Measurements from ENCODE around the gene GFRA1. TPM values are rescaled to one million over a fixed set of nuclear protein-coding genes. Genes with fewer than 3 reads are reported as not detected.

The GFRA1 gene
- polyA plus RNA-seq, 1 of the 3 experiments (the other 2 are of a cell fraction) = 1.6 TPM

GRCh38 chr10:116260599-116260998, 12.4 kb downstream of the GFRA1 start:
- Histone ChIP-seq H3K9ac (no peak overlapping the region), H3K9me3 (no peaks in the 10 kb centered on the region), H3K79me2 (ENCODE audit: insufficient read depth) (no peaks in the 10 kb centered on the region), H3K4me1 (ENCODE audit: control insufficient read depth in 1 of 2, insufficient read depth in 2 of 2, low read depth in 1 of 2, low read length in 1 of 2) (no peaks in the 10 kb centered on the region; a peak in 1 of 4 replicates), H3K27ac (ENCODE audit: low read depth in 2 of 2, low read length in 1 of 2) (no peak overlapping the region), H4K20me1 (ENCODE audit: insufficient read depth) (no peaks in the 10 kb centered on the region), H3K9me2 (no peaks in the 10 kb centered on the region), H3F3A (replicated peaks; ENCODE audit: insufficient read depth) (no peaks in the 10 kb centered on the region), H3K4me3 (ENCODE audit: low read depth in 2 of 2, low read length in 1 of 2) (no peak overlapping the region), H3K4me2 (no peak overlapping the region), H3K27me3 (ENCODE audit: insufficient read depth) (no peaks in the 10 kb centered on the region), H3K36me3 (replicated peaks in 1 of 2; ENCODE audit: control insufficient read depth in 1 of 2, insufficient read depth in 2 of 2, low read length in 1 of 2) (no peaks in the 10 kb centered on the region), H2AFZ (ENCODE audit: low read depth) (no peak overlapping the region)
- POLR2A ChIA-PET = no interaction called here
- TF ChIP-seq, protein P1, sequence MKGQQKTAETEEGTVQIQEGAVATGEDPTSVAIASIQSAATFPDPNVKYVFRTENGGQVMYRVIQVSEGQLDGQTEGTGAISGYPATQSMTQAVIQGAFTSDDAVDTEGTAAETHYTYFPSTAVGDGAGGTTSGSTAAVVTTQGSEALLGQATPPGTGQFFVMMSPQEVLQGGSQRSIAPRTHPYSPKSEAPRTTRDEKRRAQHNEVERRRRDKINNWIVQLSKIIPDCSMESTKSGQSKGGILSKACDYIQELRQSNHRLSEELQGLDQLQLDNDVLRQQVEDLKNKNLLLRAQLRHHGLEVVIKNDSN (IDR thresholded peaks at IDR 0.05; ENCODE audit: borderline replicate concordance, low read depth) = no peak
- no peak for TF ChIP-seq MXI1 (IDR thresholded peaks at IDR 0.05; ENCODE audit: low read depth, low read length)
- no peak for TF ChIP-seq ELF1 (IDR thresholded peaks at IDR 0.05)
- CTCF ChIA-PET = interaction anchor here (0.9 kb wide), 1 partner anchor 125 kb away, joined by 3 read pairs; no protein-coding TSS in a partner anchor
- DNase-seq = no peak
- 41% methylated on average over 2 of the region's 2 CpGs for WGBS (ENCODE audit: low lambda C conversion rate)

- CTCF ChIA-PET = interaction anchor here (0.7 to 1.1 kb wide), 2 partner anchors 14 to 28 kb away, joined by 3 to 4 read pairs; partner anchors contain the start of gene GFRA1
- no peak overlapping the region for H3K27ac ChIP-seq (ENCODE audit: low read depth in 2 of 2, low read length in 1 of 2)
- H3F3A ChIP-seq (replicated peaks; ENCODE audit: insufficient read depth) = no peaks in the 10 kb centered on the region
- H2AFZ ChIP-seq (ENCODE audit: low read depth) = no peak overlapping the region
- TF ChIP-seq NFIC (IDR thresholded peaks at IDR 0.05; ENCODE audit: borderline replicate concordance) = no peak
- no peak for TF ChIP-seq FOSL2 (IDR thresholded peaks at IDR 0.05; ENCODE audit: borderline replicate concordance, low read depth)
- no peak for TF ChIP-seq RCOR1 (IDR thresholded peaks at IDR 0.05; ENCODE audit: low read length)
- no peak for TF ChIP-seq JUND (IDR thresholded peaks at IDR 0.05)
- no peak for TF ChIP-seq USF2 (IDR thresholded peaks at IDR 0.05; ENCODE audit: borderline replicate concordance, low read depth, low read length)
- TF ChIP-seq CTCF (IDR thresholded peaks at IDR 0.05) = no peak
- TF ChIP-seq SMC3 (IDR thresholded peaks at IDR 0.05; ENCODE audit: low read depth, low read length) = no peak
- no peak for TF ChIP-seq NRF1 (IDR thresholded peaks at IDR 0.05; ENCODE audit: low read depth, low read length)
- TF ChIP-seq SIN3A (IDR thresholded peaks at IDR 0.05; ENCODE audit: borderline replicate concordance, low read depth, low read length) = no peak
- no peaks in the 10 kb centered on the region for H3K36me3 ChIP-seq (replicated peaks in 1 of 2; ENCODE audit: control insufficient read depth in 1 of 2, insufficient read depth in 2 of 2, low read length in 1 of 2)
- no peaks in the 10 kb centered on the region for H3K9me3 ChIP-seq
- 64% methylated on average over 3 of the region's 3 CpGs for WGBS (ENCODE audit: low lambda C conversion rate)
- H3K4me3 ChIP-seq (ENCODE audit: low read depth in 2 of 2, low read length in 1 of 2) = no peak overlapping the region
- no peak overlapping the region for H3K9ac ChIP-seq
- no peaks in the 10 kb centered on the region for H3K9me2 ChIP-seq
- no peaks in the 10 kb centered on the region for H4K20me1 ChIP-seq (ENCODE audit: insufficient read depth)
- POLR2A ChIA-PET = no interaction called here
- no peak overlapping the region for H3K4me2 ChIP-seq
- H3K27me3 ChIP-seq (ENCODE audit: insufficient read depth) = no peaks in the 10 kb centered on the region
- no peaks in the 10 kb centered on the region for H3K79me2 ChIP-seq (ENCODE audit: insufficient read depth)
- no peak for DNase-seq
- H3K4me1 ChIP-seq (ENCODE audit: control insufficient read depth in 1 of 2, insufficient read depth in 2 of 2, low read depth in 1 of 2, low read length in 1 of 2) = no peaks in the 10 kb centered on the region; a peak in 1 of 4 replicates
These were observed 13.4 kb downstream of the GFRA1 start for GRCh38 chr10:116259638-116260037.

All from SK-N-SH (cell line).